ENCODE measurements around the gene PLIN1. TPM values are rescaled to one million over a fixed set of nuclear protein-coding genes. Genes with fewer than 3 reads are reported as not detected.

The PLIN1 gene
- total and polyA plus RNA-seq, 10 donors = 0.61 to 1.8 (median 0.96) TPM

GRCh38 chr15:89666184-89666857 lies 12.8 kb downstream of the PLIN1 start:
- H3K4me3 ChIP-seq = peak overlapping the region in 5 of 8 donors; percentile 19 to 67 (median 40)
- TF ChIP-seq CTCF (IDR thresholded peaks at IDR 0.05 in 8 of 11, conservative IDR thresholded peaks at IDR 0.05 in 3 of 11) (no peak), POLR2A (IDR thresholded peaks at IDR 0.05) (no peak), POLR2AphosphoS5 (IDR thresholded peaks at IDR 0.05) (no peak)
- 91 to 98% (median 94%) methylated on average over 7 to 8 of the region's 8 CpGs for WGBS, 5 donors

DNA sequence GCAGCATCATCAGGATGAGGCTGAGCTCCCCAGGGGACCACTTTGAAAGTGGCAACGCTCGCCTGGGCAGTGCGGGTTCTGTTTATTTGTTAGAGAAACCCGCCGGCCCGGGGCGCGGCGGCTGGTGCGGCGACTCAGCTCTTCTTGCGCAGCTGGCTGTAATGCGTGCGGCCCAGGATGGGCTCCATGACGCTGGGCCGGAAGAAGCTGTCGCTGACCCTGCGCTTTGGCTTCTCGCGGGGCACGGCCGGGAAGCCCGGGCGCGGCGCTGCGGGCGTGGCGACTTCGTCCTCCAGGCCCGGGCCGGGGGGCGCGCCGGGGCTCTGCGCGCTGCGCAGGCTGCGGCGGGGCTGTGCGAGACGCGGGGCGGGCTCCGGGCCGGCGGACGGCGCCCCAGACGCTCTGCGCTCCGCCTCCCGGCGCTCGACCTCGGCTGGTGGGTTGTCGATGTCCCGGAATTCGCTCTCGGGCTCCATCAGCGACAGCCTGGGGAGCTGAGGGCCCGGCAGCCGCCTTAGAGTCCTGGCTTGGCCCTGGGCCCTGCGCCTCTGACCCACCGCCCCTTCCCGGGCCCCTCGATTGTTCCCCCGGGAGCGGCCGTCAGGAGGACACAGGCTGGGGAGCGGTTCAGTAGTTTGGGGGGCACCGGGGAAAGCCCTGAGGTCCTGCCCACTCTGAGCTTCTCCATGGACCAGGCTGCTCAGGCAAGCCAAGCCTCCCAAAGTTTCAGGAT lies 13.6 kb downstream of the PLIN1 start:
- TF ChIP-seq CTCF (IDR thresholded peaks at IDR 0.05 in 8 of 11, conservative IDR thresholded peaks at IDR 0.05 in 3 of 11) (no peak), POLR2AphosphoS5 (IDR thresholded peaks at IDR 0.05) (peak; percentile 40 to 78 (median 68))
- H3K4me3 ChIP-seq = peak overlapping the region; percentile 19 to 67 (median 30)
- 0 to 7% (median 3%) methylated on average over 12 to 72 of the region's 72 CpGs for WGBS, 5 donors
- DNase-seq = peak; percentile 84
- H3K36me3 ChIP-seq = no peaks in the 10 kb centered on the region
- peaks cover 0 to 38% (median 5%) of the 10 kb centered on the region in 7 donors for H3K27me3 ChIP-seq (replicated peaks in 1 of 7)
- H3K9me3 ChIP-seq = no peaks in the 10 kb centered on the region
- peaks cover 0 to 18% (median 12%) of the 10 kb centered on the region in 6 donors for H3K4me1 ChIP-seq
- intact Hi-C loops (cut with DNase I; ENCODE audit: low total_unique reads) = no loop called here
- H3K27ac ChIP-seq = peak overlapping the region; percentile 42 to 81 (median 76)

More at GRCh38 chr15:89666184-89666857, 12.8 kb downstream of the PLIN1 start:
- Histone ChIP-seq H3K36me3 (no peaks in the 10 kb centered on the region), H3K9me3 (no peaks in the 10 kb centered on the region), H3K4me1 (peaks cover 0 to 18% (median 12%) of the 10 kb centered on the region in 6 donors), H3K27me3 (replicated peaks in 1 of 7) (peaks cover 0 to 34% (median 5%) of the 10 kb centered on the region in 7 donors), H3K27ac (peak overlapping the region; percentile 42 to 81 (median 76))
- intact Hi-C loops (cut with DNase I; ENCODE audit: low total_unique reads) = no loop called here
- DNase-seq = no peak

GRCh38 chr15:89664441-89665350 lies 14.5 kb downstream of the PLIN1 start:
- Histone ChIP-seq H3K36me3 (no peaks in the 10 kb centered on the region), H3K27ac (peak overlapping the region in 7 of 8 donors; percentile 29 to 81 (median 77)), H3K9me3 (no peaks in the 10 kb centered on the region), H3K4me1 (peaks cover 0 to 18% (median 12%) of the 10 kb centered on the region in 6 donors), H3K4me3 (peak overlapping the region in 2 of 8 donors; percentile 43 to 67), H3K27me3 (replicated peaks in 1 of 7) (peaks cover 0 to 40% (median 5%) of the 10 kb centered on the region in 7 donors)
- TF ChIP-seq POLR2A (IDR thresholded peaks at IDR 0.05) (no peak), CTCF (IDR thresholded peaks at IDR 0.05 in 8 of 11, conservative IDR thresholded peaks at IDR 0.05 in 3 of 11) (no peak), POLR2AphosphoS5 (IDR thresholded peaks at IDR 0.05) (no peak)
- DNase-seq = no peak
- intact Hi-C loops (cut with DNase I; ENCODE audit: low total_unique reads) = no loop called here
- 84 to 90% (median 90%) methylated on average over 13 of the region's 13 CpGs for WGBS, 5 donors
